ENCODE data around the gene GPRC5C.

GPRC5C gene

DNA sequence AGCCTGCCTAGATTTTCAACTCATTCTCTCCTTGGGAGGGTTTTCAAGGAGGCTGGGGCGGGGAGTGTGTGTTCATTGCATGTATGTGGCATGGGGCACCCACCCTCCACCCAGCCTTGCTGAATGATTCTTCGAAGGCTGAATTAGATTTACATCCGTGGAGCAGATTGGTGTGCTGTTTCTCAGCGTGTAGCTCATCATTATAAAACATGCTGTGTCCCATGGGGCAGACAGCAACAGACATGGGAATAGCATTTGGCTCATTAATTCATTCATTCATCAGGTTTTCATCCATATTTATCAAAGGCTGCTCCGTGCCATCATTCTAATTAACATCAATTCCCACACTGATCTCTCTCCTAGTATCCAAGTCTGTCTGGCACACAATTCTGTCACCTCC, 23.9 kb downstream of the GPRC5C start:
- TF ChIP-seq USF1 (IDR thresholded peaks at IDR 0.05) (no peak), RAD21 (IDR thresholded peaks at IDR 0.05; ENCODE audit: low read depth) (no peak), MAX (IDR thresholded peaks at IDR 0.05) (no peak), NFIC (IDR thresholded peaks at IDR 0.05) (no peak), EP300 (IDR thresholded peaks at IDR 0.05; ENCODE audit: borderline replicate concordance) (no peak), YY1 (IDR thresholded peaks at IDR 0.05; ENCODE audit: low read depth) (no peak), FOXM1 (IDR thresholded peaks at IDR 0.05; ENCODE audit: borderline replicate concordance, low read depth) (no peak), CREB1 (IDR thresholded peaks at IDR 0.05; ENCODE audit: low read depth) (no peak), TEAD4 (IDR thresholded peaks at IDR 0.05) (no peak), CEBPB (IDR thresholded peaks at IDR 0.05) (no peak), EGR1 (IDR thresholded peaks at IDR 0.05) (no peak), ZBTB7A (IDR thresholded peaks at IDR 0.05; ENCODE audit: low read depth) (no peak), TAF1 (IDR thresholded peaks at IDR 0.05; ENCODE audit: low read depth) (no peak), TCF12 (IDR thresholded peaks at IDR 0.05; ENCODE audit: low read depth) (no peak)
- TF ChIP-seq, protein P1, sequence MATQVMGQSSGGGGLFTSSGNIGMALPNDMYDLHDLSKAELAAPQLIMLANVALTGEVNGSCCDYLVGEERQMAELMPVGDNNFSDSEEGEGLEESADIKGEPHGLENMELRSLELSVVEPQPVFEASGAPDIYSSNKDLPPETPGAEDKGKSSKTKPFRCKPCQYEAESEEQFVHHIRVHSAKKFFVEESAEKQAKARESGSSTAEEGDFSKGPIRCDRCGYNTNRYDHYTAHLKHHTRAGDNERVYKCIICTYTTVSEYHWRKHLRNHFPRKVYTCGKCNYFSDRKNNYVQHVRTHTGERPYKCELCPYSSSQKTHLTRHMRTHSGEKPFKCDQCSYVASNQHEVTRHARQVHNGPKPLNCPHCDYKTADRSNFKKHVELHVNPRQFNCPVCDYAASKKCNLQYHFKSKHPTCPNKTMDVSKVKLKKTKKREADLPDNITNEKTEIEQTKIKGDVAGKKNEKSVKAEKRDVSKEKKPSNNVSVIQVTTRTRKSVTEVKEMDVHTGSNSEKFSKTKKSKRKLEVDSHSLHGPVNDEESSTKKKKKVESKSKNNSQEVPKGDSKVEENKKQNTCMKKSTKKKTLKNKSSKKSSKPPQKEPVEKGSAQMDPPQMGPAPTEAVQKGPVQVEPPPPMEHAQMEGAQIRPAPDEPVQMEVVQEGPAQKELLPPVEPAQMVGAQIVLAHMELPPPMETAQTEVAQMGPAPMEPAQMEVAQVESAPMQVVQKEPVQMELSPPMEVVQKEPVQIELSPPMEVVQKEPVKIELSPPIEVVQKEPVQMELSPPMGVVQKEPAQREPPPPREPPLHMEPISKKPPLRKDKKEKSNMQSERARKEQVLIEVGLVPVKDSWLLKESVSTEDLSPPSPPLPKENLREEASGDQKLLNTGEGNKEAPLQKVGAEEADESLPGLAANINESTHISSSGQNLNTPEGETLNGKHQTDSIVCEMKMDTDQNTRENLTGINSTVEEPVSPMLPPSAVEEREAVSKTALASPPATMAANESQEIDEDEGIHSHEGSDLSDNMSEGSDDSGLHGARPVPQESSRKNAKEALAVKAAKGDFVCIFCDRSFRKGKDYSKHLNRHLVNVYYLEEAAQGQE (IDR thresholded peaks at IDR 0.05; ENCODE audit: low read depth) = no peak

GRCh38 chr17:74457146-74457819, 25.4 kb downstream of the GPRC5C start:
- 0 out of 2 replicates have a peak, but pooled peaks have one; percentile 27 for TF ChIP-seq NFIC (IDR thresholded peaks at IDR 0.05)
- no peak for TF ChIP-seq ZBTB7A (IDR thresholded peaks at IDR 0.05; ENCODE audit: low read depth)
- TF ChIP-seq USF1 (IDR thresholded peaks at IDR 0.05) = no peak
- TF ChIP-seq CREB1 (IDR thresholded peaks at IDR 0.05; ENCODE audit: low read depth) = no peak
- TF ChIP-seq YY1 (IDR thresholded peaks at IDR 0.05; ENCODE audit: low read depth) = peak; percentile 89
- TF ChIP-seq RAD21 (IDR thresholded peaks at IDR 0.05; ENCODE audit: low read depth) = peak; percentile 100
- TF ChIP-seq FOXM1 (IDR thresholded peaks at IDR 0.05; ENCODE audit: borderline replicate concordance, low read depth) = no peak; the same call in 1 of the 2 replicates

DNA sequence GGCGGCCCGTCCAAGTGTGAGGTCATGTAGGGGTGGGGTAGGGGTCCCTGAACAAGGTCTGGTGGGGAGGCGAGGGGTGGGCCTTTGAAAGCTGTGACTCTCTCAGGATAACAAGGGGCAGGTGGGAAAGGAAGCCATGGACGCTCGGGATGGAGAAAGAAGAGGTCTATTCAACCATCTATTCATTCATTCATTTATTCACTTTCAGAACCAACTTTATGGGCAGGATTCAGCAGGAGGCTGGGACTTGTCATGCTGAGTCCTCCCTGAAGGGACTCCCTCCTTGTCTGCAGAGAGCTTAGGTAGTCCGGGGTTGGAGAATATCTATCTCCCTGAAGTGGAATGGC, 25.9 kb downstream of the GPRC5C start:
- TF ChIP-seq FOXM1 (IDR thresholded peaks at IDR 0.05; ENCODE audit: borderline replicate concordance, low read depth) (no peak), NFIC (IDR thresholded peaks at IDR 0.05) (0 out of 2 replicates have a peak, but pooled peaks have one; percentile 1)

DNA sequence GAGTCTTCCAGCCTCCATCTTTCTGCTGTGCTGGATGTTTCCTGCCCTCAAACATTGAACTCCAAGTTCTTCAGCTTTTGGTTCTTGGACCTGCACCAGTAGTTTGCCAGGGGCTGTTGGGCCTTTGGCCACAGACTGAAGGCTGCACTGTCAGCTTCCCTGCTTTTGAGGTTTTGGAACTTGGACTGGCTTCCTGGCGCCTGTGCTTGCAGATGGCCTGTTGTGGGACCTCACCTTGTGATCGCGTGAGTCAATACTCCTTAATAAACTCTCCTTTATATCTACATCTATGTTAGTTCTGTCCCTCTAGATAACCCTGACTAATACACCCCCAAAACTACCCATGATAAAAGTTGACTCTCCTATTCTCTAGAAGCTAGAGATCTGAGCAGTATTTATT, 26.9 kb downstream of the GPRC5C start:
- TF ChIP-seq MAX (IDR thresholded peaks at IDR 0.05) (no peak), CREB1 (IDR thresholded peaks at IDR 0.05; ENCODE audit: low read depth) (no peak), TCF12 (IDR thresholded peaks at IDR 0.05; ENCODE audit: low read depth) (no peak), TEAD4 (IDR thresholded peaks at IDR 0.05) (no peak), RAD21 (IDR thresholded peaks at IDR 0.05; ENCODE audit: low read depth) (no peak), FOXM1 (IDR thresholded peaks at IDR 0.05; ENCODE audit: borderline replicate concordance, low read depth) (no peak), NFIC (IDR thresholded peaks at IDR 0.05) (no peak), EGR1 (IDR thresholded peaks at IDR 0.05) (no peak), TAF1 (IDR thresholded peaks at IDR 0.05; ENCODE audit: low read depth) (no peak)

- no peak for TF ChIP-seq FOXM1 (IDR thresholded peaks at IDR 0.05; ENCODE audit: borderline replicate concordance, low read depth)
Measured at GRCh38 chr17:74459622-74460021, 27.7 kb downstream of the GPRC5C start.

DNA sequence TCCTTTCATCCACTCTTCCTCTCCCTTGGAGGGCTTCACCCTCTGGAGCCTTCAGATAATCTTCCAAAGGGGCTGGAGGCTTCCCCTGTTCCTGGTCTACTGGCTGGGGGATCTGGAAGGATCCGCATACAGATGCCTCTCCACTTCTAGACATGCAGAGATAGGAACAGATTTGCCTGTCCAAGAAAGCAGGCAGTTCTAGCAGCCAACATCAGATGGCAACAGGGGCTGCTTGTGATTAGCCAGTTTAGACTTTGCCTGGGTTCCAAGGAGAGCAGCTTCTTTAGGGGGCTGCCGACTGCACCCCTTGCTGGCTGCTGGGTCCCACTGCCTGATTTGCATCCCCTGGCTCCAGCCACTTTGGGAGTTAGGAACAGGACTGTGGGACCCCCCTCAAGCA, 28.4 kb downstream of the GPRC5C start:
- TF ChIP-seq MAX (IDR thresholded peaks at IDR 0.05) (no peak), NFIC (IDR thresholded peaks at IDR 0.05) (no peak), TAF1 (IDR thresholded peaks at IDR 0.05; ENCODE audit: low read depth) (no peak), FOXM1 (IDR thresholded peaks at IDR 0.05; ENCODE audit: borderline replicate concordance, low read depth) (no peak), RAD21 (IDR thresholded peaks at IDR 0.05; ENCODE audit: low read depth) (no peak), CEBPB (IDR thresholded peaks at IDR 0.05) (no peak)

- no peak for TF ChIP-seq EGR1 (IDR thresholded peaks at IDR 0.05)
- TF ChIP-seq TAF1 (IDR thresholded peaks at IDR 0.05; ENCODE audit: low read depth) = no peak
- no peak for TF ChIP-seq YY1 (IDR thresholded peaks at IDR 0.05; ENCODE audit: low read depth)
- TF ChIP-seq CREB1 (IDR thresholded peaks at IDR 0.05; ENCODE audit: low read depth) = no peak
- TF ChIP-seq MAX (IDR thresholded peaks at IDR 0.05) = no peak
- no peak for TF ChIP-seq EP300 (IDR thresholded peaks at IDR 0.05; ENCODE audit: borderline replicate concordance)
- TF ChIP-seq CEBPB (IDR thresholded peaks at IDR 0.05) = no peak
- no peak for TF ChIP-seq ZBTB7A (IDR thresholded peaks at IDR 0.05; ENCODE audit: low read depth)
- TF ChIP-seq TCF12 (IDR thresholded peaks at IDR 0.05; ENCODE audit: low read depth) = no peak
- TF ChIP-seq RAD21 (IDR thresholded peaks at IDR 0.05; ENCODE audit: low read depth) = no peak
- no peak for TF ChIP-seq USF1 (IDR thresholded peaks at IDR 0.05)
- TF ChIP-seq TEAD4 (IDR thresholded peaks at IDR 0.05) = no peak
- TF ChIP-seq NFIC (IDR thresholded peaks at IDR 0.05) = no peak
Measured at GRCh38 chr17:74460996-74461395, 29.1 kb downstream of the GPRC5C start.

All from Ishikawa (cell line).